Activated CD8-positive, alpha-beta memory T cell treated with anti-CD3 and anti-CD28 coated beads for 24 hours (primary cell): ENCODE results near the gene SOAT2.

Experiments
- DNase-seq: peaks from one replicate; pipeline ENCODE4 v3.0.0-alpha.2; 2020

SOAT2 gene

GRCh38 chr12:53065975-53066931, 37.0 kb upstream of the SOAT2 start:
- DNase-seq = peak; percentile 88

- DNase-seq = no peak
Measured at GRCh38 chr12:53067074-53067992, 36.0 kb upstream of the SOAT2 start.

- DNase-seq = no peak
Measured at GRCh38 chr12:53067993-53068770, 35.1 kb upstream of the SOAT2 start.

- DNase-seq = no peak
Measured at GRCh38 chr12:53068811-53069585, 34.3 kb upstream of the SOAT2 start.

- DNase-seq = no peak
Measured at GRCh38 chr12:53069621-53070410, 33.5 kb upstream of the SOAT2 start.

GRCh38 chr12:53070877-53071492, 32.3 kb upstream of the SOAT2 start:
- no peak for DNase-seq

- DNase-seq = no peak
Measured at GRCh38 chr12:53071591-53072551, 31.4 kb upstream of the SOAT2 start.

- no peak for DNase-seq
Measured at GRCh38 chr12:53073881-53074280, 29.4 kb upstream of the SOAT2 start.

GRCh38 chr12:53074283-53074998, 28.8 kb upstream of the SOAT2 start:
- no peak for DNase-seq

- no peak for DNase-seq
Measured at GRCh38 chr12:53074999-53075370, 28.3 kb upstream of the SOAT2 start.

- DNase-seq = no peak
Measured at GRCh38 chr12:53076461-53076860, 26.8 kb upstream of the SOAT2 start.

GRCh38 chr12:53077030-53077429, 26.3 kb upstream of the SOAT2 start:
- no peak for DNase-seq

- DNase-seq = no peak
Measured at GRCh38 chr12:53078425-53079225, 24.7 kb upstream of the SOAT2 start.

GRCh38 chr12:53079226-53080117, 23.8 kb upstream of the SOAT2 start, which contains the start of gene SPRYD3:
Gene SPRYD3 (minus strand): TSS chr12:53079390. CDS start chr12:53079333, 57 bp downstream.
- DNase-seq = peak; percentile 100

GRCh38 chr12:53082637-53083175, 20.6 kb upstream of the SOAT2 start:
- DNase-seq = no peak

- no peak for DNase-seq
Measured at GRCh38 chr12:53086361-53086760, 16.9 kb upstream of the SOAT2 start.
